HTR-8/SVneo (cell line): Measurements from ENCODE around the gene HOXC6.

Experiments used
- DNase-seq: peaks from one replicate; pipeline ENCODE4 v3.0.0; 2011; ENCODE audit warnings: low spot score, mixed read lengths; ENCODE audit not compliant: insufficient read length
- FAIRE-seq: peaks from 2 replicates; lab custom pipeline; 2011; peaks lifted over from hg19 to GRCh38; lab: Jason Lieb, UNC

The HOXC6 gene

GRCh38 chr12:54001283-54002187 is 26.7 kb upstream of the HOXC6 start:
- no peak for DNase-seq
- no peak for FAIRE-seq

GRCh38 chr12:54002278-54002914 is 25.8 kb upstream of the HOXC6 start:
- DNase-seq = no peak
- no peak for FAIRE-seq

GRCh38 chr12:54002915-54003389 is 25.3 kb upstream of the HOXC6 start:
- DNase-seq (no peak), FAIRE-seq (no peak)

GRCh38 chr12:54003625-54004024 is 24.6 kb upstream of the HOXC6 start:
- FAIRE-seq (no peak), DNase-seq (no peak)

- no peak for DNase-seq
- no peak for FAIRE-seq
These were observed 24.0 kb upstream of the HOXC6 start for GRCh38 chr12:54004063-54004840.

- DNase-seq (no peak), FAIRE-seq (no peak)
These were observed 23.3 kb upstream of the HOXC6 start for GRCh38 chr12:54004841-54005530.

- FAIRE-seq (no peak), DNase-seq (no peak)
These were observed 22.7 kb upstream of the HOXC6 start for GRCh38 chr12:54005531-54005852.

GRCh38 chr12:54005853-54006558 is 22.2 kb upstream of the HOXC6 start:
- FAIRE-seq (peak; percentile 46), DNase-seq (peak; percentile 77)

- no peak for FAIRE-seq
- DNase-seq = no peak
These were observed 21.6 kb upstream of the HOXC6 start for GRCh38 chr12:54006559-54007220.

- peak; percentile 28 for FAIRE-seq
These were observed 20.5 kb upstream of the HOXC6 start for GRCh38 chr12:54007538-54008259.

GRCh38 chr12:54008260-54008552 is 20.0 kb upstream of the HOXC6 start:
- FAIRE-seq (no peak), DNase-seq (no peak)

More at GRCh38 chr12:54007538-54008259, 20.5 kb upstream of the HOXC6 start:
- no peak for DNase-seq

GRCh38 chr12:54009171-54010052 is 18.8 kb upstream of the HOXC6 start:
- DNase-seq (no peak), FAIRE-seq (peak; percentile 44)

- FAIRE-seq (no peak), DNase-seq (no peak)
These were observed 17.9 kb upstream of the HOXC6 start for GRCh38 chr12:54010053-54010971.

GRCh38 chr12:54010972-54011664 is 17.1 kb upstream of the HOXC6 start:
- no peak for FAIRE-seq
- no peak for DNase-seq

GRCh38 chr12:54011665-54012532 is 16.3 kb upstream of the HOXC6 start:
- no peak for DNase-seq
- FAIRE-seq = no peak
